MM.1S (cell line): Measurements from ENCODE around the gene KRTAP12-1.

Source experiments
- CTCF ChIP-seq: fragments of 300-600 bp; sonication (generic); IDR thresholded peaks from 2 replicates; pipeline ENCODE4 v1.5.1; 2016; ENCODE audit warnings: antibody characterized with exemption, low read length, mixed read lengths
- EZH2 ChIP-seq: fragments of 300-600 bp; sonication (generic); optimal IDR thresholded peaks from 2 replicates; pipeline ENCODE3; 2017; ENCODE audit warnings: low read depth, mild to moderate bottlenecking, antibody characterized with exemption, low read length, mixed read lengths
- EZH2phosphoT487 ChIP-seq: fragments of 300-600 bp; sonication (generic); IDR thresholded peaks from 2 replicates; pipeline ENCODE4 v1.6.1; 2018; ENCODE audit warnings: antibody characterized with exemption, low read length

- TF ChIP-seq CTCF (no peak), EZH2phosphoT487 (no peak), EZH2 (no peak)
Measured at GRCh38 chr21:44702111-44702972, 20.4 kb upstream of the KRTAP12-1 start.
